HepG2 (cell line): Measurements from ENCODE around the gene P4HTM. TPM values are rescaled to one million over a fixed set of nuclear protein-coding genes. Genes with fewer than 3 reads are reported as not detected.
A peak's percentile ranks its signal among the peaks of the same experiment; 100 is the strongest.

Source experiments
- ATAC-seq: fragments of 200-7000 bp; cut with Tn5 transposase; 3 replicates; pipeline ENCODE4 v1.9.1; 2020; ENCODE audit warnings: mild to moderate bottlenecking, moderate library complexity
- BruUV-seq: library from RNA; stranded (reverse); fragments of 400-500 nt; replicated peaks from 2 replicates; lab custom pipeline; 2021; lab: Mats Ljungman, UMichigan
- CTCF ChIA-PET: fragments of 300-600 bp; formaldehyde crosslinking; extraction: SDS; loops from one replicate; lab custom pipeline; 2021; ENCODE audit warnings: low total read pairs, inconsistent platforms, low intra/inter-chr PET ratio; lab: Yijun Ruan, JAX
- POLR2A ChIA-PET: fragments of 350-600 bp; sonication (Branson Sonifier 250); formaldehyde crosslinking; loops from one replicate; lab custom pipeline; 2020; ENCODE audit warnings: antibody characterized with exemption, inconsistent platforms; lab: Yijun Ruan, JAX
- DNase-seq: peaks from one replicate; pipeline ENCODE4 v3.0.0-alpha.2; 2015; ENCODE audit warnings: low spot score
- FAIRE-seq: peaks from 3 replicates; lab custom pipeline; 2011; peaks lifted over from hg19 to GRCh38; lab: Jason Lieb, UNC
- H2AFZ ChIP-seq: one replicate; pipeline ENCODE4 v1.6.1; 2011; ENCODE audit warnings: low read length, inconsistent platforms
- H3K27ac ChIP-seq: fragments of 300-600 bp; 3 replicates; pipeline ENCODE4 v1.8.0; 2011; ENCODE audit warnings: mixed run types, mild to moderate bottlenecking, mixed read lengths, low read length, inconsistent platforms; ENCODE audit not compliant: insufficient read depth; ENCODE audit errors: extremely low read length
- H3K27me3 ChIP-seq, 2 experiments: fragments of 200-600 bp in 1 of 2; 2 replicates in 1 of 2; 3 replicates in 1 of 2; pipeline versions ENCODE4 v1.6.0 to v1.8.0; 2011; ENCODE audit warnings: low read length in 2 of 2, mild to moderate bottlenecking in 2 of 2, moderate library complexity in 2 of 2, inconsistent platforms in 1 of 2; ENCODE audit not compliant: insufficient read depth in 2 of 2, control insufficient read depth in 1 of 2
- H3K36me3 ChIP-seq, 2 experiments: fragments of 200-600 bp in 1 of 2; replicated peaks in 1 of 2; 2 replicates in 1 of 2; 3 replicates in 1 of 2; pipeline versions ENCODE4 v1.5.1 to v1.8.0; 2011; ENCODE audit warnings: low read length in 2 of 2, inconsistent platforms in 1 of 2; ENCODE audit not compliant: insufficient read depth in 2 of 2, control insufficient read depth in 1 of 2
- H3K4me1 ChIP-seq: 2 replicates; pipeline ENCODE4 v1.5.1; 2012; ENCODE audit warnings: low read length, inconsistent platforms; ENCODE audit not compliant: insufficient read depth
- H3K4me2 ChIP-seq: 2 replicates; pipeline ENCODE4 v1.6.0; 2011; ENCODE audit warnings: low read depth, low read length, inconsistent platforms
- H3K4me3 ChIP-seq, 3 experiments: fragments of 200-600 bp in 1 of 3; sonication (generic), shearing (Covaris generic) in 1 of 3; replicated peaks in 1 of 3; 2 replicates each; pipeline ENCODE4 v1.5.1; 2011 to 2016; ENCODE audit warnings: low read length in 3 of 3, inconsistent platforms in 2 of 3, low read depth in 2 of 3, mild to moderate bottlenecking in 2 of 3, control low read depth in 1 of 3, mixed read lengths in 1 of 3; ENCODE audit not compliant: insufficient read depth in 1 of 3
- H3K79me2 ChIP-seq: one replicate; pipeline ENCODE4 v1.6.1; 2011; ENCODE audit warnings: low read length, inconsistent platforms; ENCODE audit not compliant: insufficient read depth
- H3K9ac ChIP-seq: 2 replicates; pipeline ENCODE4 v1.6.0; 2011; ENCODE audit warnings: mild to moderate bottlenecking, low read depth, low read length, inconsistent platforms; ENCODE audit not compliant: insufficient read depth
- H3K9me3 ChIP-seq: 2 replicates; pipeline ENCODE4 v1.5.1; 2012; ENCODE audit warnings: mild to moderate bottlenecking, low read length
- H4K20me1 ChIP-seq: 2 replicates; pipeline ENCODE4 v1.6.0; 2011; ENCODE audit warnings: inconsistent platforms, mild to moderate bottlenecking, low read length, moderate library complexity; ENCODE audit not compliant: insufficient read depth
- DZIP1 ChIP-seq: sonication (generic); formaldehyde crosslinking; IDR thresholded peaks from 2 replicates; pipeline ENCODE4 v1.5.0; 2020; ENCODE audit warnings: mild to moderate bottlenecking, missing genetic modification reagents
- ZNF180 ChIP-seq: sonication (generic); formaldehyde crosslinking; IDR thresholded peaks from 2 replicates; pipeline ENCODE4 v1.4.0; 2020; ENCODE audit warnings: low read depth, missing genetic modification reagents, borderline replicate concordance
- ZNF776 ChIP-seq: sonication (generic); formaldehyde crosslinking; IDR thresholded peaks from 2 replicates; pipeline ENCODE4 v1.4.0; 2020; ENCODE audit warnings: mild to moderate bottlenecking, missing genetic modification reagents
- WGBS: methylation state at CpG from one replicate; pipeline ENCODE4 v1.1.6; 2017; ENCODE audit warnings: low lambda C conversion rate; 5-methylcytosine and 5-hydroxymethylcytosine counted together
- in situ Hi-C: cut with HindIII; loops from 2 replicates; pipeline ENCODE4 v1.10.0; 2017; ENCODE audit warnings: low pct_unique_long_range_greater_than_20kb; ENCODE audit not compliant: extremely low pct_ligation_motif_present
- intact Hi-C: fragments of 100-400 bp; cut with micrococcal nuclease; formaldehyde crosslinking; loops from one replicate; pipeline ENCODE4 v1.10.0; 2022; ENCODE audit not compliant: unreplicated experiment
- polyA plus RNA-seq, 8 experiments: library from polyadenylated mRNA; depleted of rRNA in 3 of 8; stranded (reverse) in 7 of 8; unstranded in 1 of 8; fragments of >200 nt; fragmentation: Illumina TruSeq in 4 of 8; extraction: Trizol in 4 of 8; gene quantifications; 2 replicates each; pipeline versions ENCODE4 v1.2.1 to v1.2.3, GENCODE V29; 2011 to 2016; ENCODE audit warnings: low read depth in 4 of 8, missing spikeins in 1 of 8, mixed read lengths in 1 of 8; ENCODE audit not compliant: insufficient read depth in 1 of 8
- total RNA-seq, 5 experiments: library from RNA; depleted of rRNA; stranded (reverse); fragments of >200 nt; fragmentation: Illumina TruSeq; extraction: Trizol; gene quantifications; 2 replicates each; pipeline ENCODE4 v1.2.3, GENCODE V29; 2016; ENCODE audit warnings: low read depth in 1 of 5

The P4HTM gene
- total and polyA plus RNA-seq, 2 of the 13 experiments (the other 11 are each of a cell fraction or from before 2014, with no cell fraction given): 0.01 TPM; not detected in 1

- 97% methylated on average over 12 of the region's 19 CpGs for whole genome bisulfite sequencing
- ChIA-PET CTCF (interaction anchor here (1.5 kb wide), 1 partner anchor 25 kb away, joined by 12 read pairs; no protein-coding TSS in a partner anchor), POLR2A (interaction anchor here (1.9 to 12.8 kb wide), 2 partner anchors 9 to 25 kb away, joined by 6 to 280 read pairs; partner anchors contain the start of genes DALRD3 and NDUFAF3)
- H3K36me3 ChIP-seq: peaks cover 20 to 48% of the 10 kb centered on the region in 2 experiments
- no peak overlapping the region for H3K4me2 ChIP-seq
- DNase-seq (no peak), FAIRE-seq (no peak), ATAC-seq (no peak)
- intact Hi-C loops: no loop called here
- H3K27me3 ChIP-seq: no peaks in the 10 kb centered on the region
- no peak overlapping the region for H3K9ac ChIP-seq
- no peak overlapping the region for H2AFZ ChIP-seq
- peaks cover 25% of the 10 kb centered on the region for H3K79me2 ChIP-seq
- no peak overlapping the region for H3K4me3 ChIP-seq
- no peak overlapping the region for H3K27ac ChIP-seq
- peaks cover 20% of the 10 kb centered on the region for H3K4me1 ChIP-seq
- peaks cover 30% of the 10 kb centered on the region for H4K20me1 ChIP-seq
- no peaks in the 10 kb centered on the region for H3K9me3 ChIP-seq
- TF ChIP-seq ZNF776 (CRISPR knock-in tag) (peak; percentile 4; the same call in 1 of the 2 replicates), DZIP1 (CRISPR knock-in tag) (0 out of 2 replicates have a peak, but pooled peaks have one; percentile 34), ZNF180 (no peak)
- no TSS peak for BruUV-seq
- in situ Hi-C loops: no loop called here
Measured at GRCh38 chr3:49013113-49013737, 23.2 kb downstream of the P4HTM start.
